ENCODE measurements around the gene ABCF2. TPM values are rescaled to one million over a fixed set of nuclear protein-coding genes. Genes with fewer than 3 reads are reported as not detected.

The ABCF2 gene
- total RNA-seq, 1 donor, result 50.9 TPM

GRCh38 chr7:151179287-151179860 is 47.6 kb downstream of the ABCF2 start:
- no peak for DNase-seq (ENCODE audit: low read depth)
- H3K4me3 ChIP-seq (ENCODE audit: low read depth, low read length), result no peak overlapping the region
- no peak for TF ChIP-seq CTCF (IDR thresholded peaks at IDR 0.05; ENCODE audit: insufficient read depth, low read length)

GRCh38 chr7:151178831-151179230 is 48.2 kb downstream of the ABCF2 start:
- no peak for DNase-seq (ENCODE audit: low read depth)
- no peak for TF ChIP-seq CTCF (IDR thresholded peaks at IDR 0.05; ENCODE audit: insufficient read depth, low read length)

GRCh38 chr7:151178236-151178635 is 48.8 kb downstream of the ABCF2 start:
- TF ChIP-seq CTCF (IDR thresholded peaks at IDR 0.05; ENCODE audit: insufficient read depth, low read length), result no peak
- DNase-seq (ENCODE audit: low read depth), result no peak
- no peak overlapping the region for H3K4me3 ChIP-seq (ENCODE audit: low read depth, low read length)

More at GRCh38 chr7:151178831-151179230, 48.2 kb downstream of the ABCF2 start:
- no peak overlapping the region for H3K4me3 ChIP-seq (ENCODE audit: low read depth, low read length)

- DNase-seq (ENCODE audit: low read depth), result no peak
- TF ChIP-seq CTCF (IDR thresholded peaks at IDR 0.05; ENCODE audit: insufficient read depth, low read length), result no peak
- H3K4me3 ChIP-seq (ENCODE audit: low read depth, low read length), result no peak overlapping the region
Observed at GRCh38 chr7:151177310-151177709, 49.7 kb downstream of the ABCF2 start.

- DNase-seq (ENCODE audit: low read depth), result no peak
- H3K4me3 ChIP-seq (ENCODE audit: low read depth, low read length), result no peak overlapping the region
- no peak for TF ChIP-seq CTCF (IDR thresholded peaks at IDR 0.05; ENCODE audit: insufficient read depth, low read length)
Observed at GRCh38 chr7:151176401-151176800, 50.6 kb downstream of the ABCF2 start.

GRCh38 chr7:151175793-151176311 is 51.2 kb downstream of the ABCF2 start:
- no peak overlapping the region for H3K4me3 ChIP-seq (ENCODE audit: low read depth, low read length)
- no peak for TF ChIP-seq CTCF (IDR thresholded peaks at IDR 0.05; ENCODE audit: insufficient read depth, low read length)
- no peak for DNase-seq (ENCODE audit: low read depth)

All from fibroblast of the aortic adventitia (primary cell).